NOMO-1 treated with dmso at 0.1 percent for 144 hours (cell line): ENCODE results near the gene SHKBP1.
"Not testable (repeated sequence)": the region's sequence is repeated elsewhere in the genome, so short reads cannot be mapped to it uniquely, and the experiment has no call there.

ENCODE experiments used
- DNase-seq: peaks from one replicate; lab custom pipeline; 2025; ENCODE audit not compliant: unreplicated experiment; lab: John Stamatoyannopoulos, UW

SHKBP1 gene

GRCh38 chr19:40576585-40577451, at the start of gene SHKBP1:
SHKBP1 (plus strand) TSS chr19:40576873; CDS start chr19:40576900, 27 bp downstream.
- DNase-seq = peak; percentile 88

- no peak for DNase-seq
These were observed 48.6 kb upstream of the SHKBP1 start for GRCh38 chr19:40528078-40528477.

GRCh38 chr19:40528533-40529092, 48.1 kb upstream of the SHKBP1 start:
- no peak for DNase-seq

- peak; percentile 51 for DNase-seq
These were observed 47.3 kb upstream of the SHKBP1 start for GRCh38 chr19:40529093-40529954.

- DNase-seq = no peak
These were observed 46.4 kb upstream of the SHKBP1 start for GRCh38 chr19:40530091-40530901.

- DNase-seq = no peak
These were observed 43.2 kb upstream of the SHKBP1 start for GRCh38 chr19:40533508-40533907.

GRCh38 chr19:40534148-40534547, 42.5 kb upstream of the SHKBP1 start:
- DNase-seq = no peak

GRCh38 chr19:40539070-40539469, 37.6 kb upstream of the SHKBP1 start:
- no peak for DNase-seq

GRCh38 chr19:40542202-40542859, 34.3 kb upstream of the SHKBP1 start:
- DNase-seq = no peak

- DNase-seq = no peak
These were observed 33.6 kb upstream of the SHKBP1 start for GRCh38 chr19:40543029-40543597.

GRCh38 chr19:40546153-40546841, 30.4 kb upstream of the SHKBP1 start:
- DNase-seq = not testable (repeated sequence)

- DNase-seq = not testable (repeated sequence)
These were observed 29.5 kb upstream of the SHKBP1 start for GRCh38 chr19:40547190-40547589.

GRCh38 chr19:40547836-40548235, 28.8 kb upstream of the SHKBP1 start:
- DNase-seq = no peak

- DNase-seq = no peak
These were observed 27.5 kb upstream of the SHKBP1 start for GRCh38 chr19:40549007-40549708.

- no peak for DNase-seq
These were observed 25.7 kb upstream of the SHKBP1 start for GRCh38 chr19:40550951-40551350.

- DNase-seq = no peak
These were observed 23.8 kb upstream of the SHKBP1 start for GRCh38 chr19:40552848-40553247.

- DNase-seq = no peak
These were observed 22.5 kb upstream of the SHKBP1 start for GRCh38 chr19:40553885-40554857.
